HG02763 (cell line): ENCODE results near the gene PLK4.
"Not testable (repeated sequence)": the region's sequence is repeated elsewhere in the genome, so short reads cannot be mapped to it uniquely, and the experiment has no call there.

Experiments
- ATAC-seq: cut with Tn5 transposase; IDR thresholded peaks from one replicate; pipeline ENCODE4 v1.9.1; 2021; ENCODE audit warnings: mild to moderate bottlenecking, moderate library complexity; ENCODE audit not compliant: unreplicated experiment

The PLK4 gene

DNA sequence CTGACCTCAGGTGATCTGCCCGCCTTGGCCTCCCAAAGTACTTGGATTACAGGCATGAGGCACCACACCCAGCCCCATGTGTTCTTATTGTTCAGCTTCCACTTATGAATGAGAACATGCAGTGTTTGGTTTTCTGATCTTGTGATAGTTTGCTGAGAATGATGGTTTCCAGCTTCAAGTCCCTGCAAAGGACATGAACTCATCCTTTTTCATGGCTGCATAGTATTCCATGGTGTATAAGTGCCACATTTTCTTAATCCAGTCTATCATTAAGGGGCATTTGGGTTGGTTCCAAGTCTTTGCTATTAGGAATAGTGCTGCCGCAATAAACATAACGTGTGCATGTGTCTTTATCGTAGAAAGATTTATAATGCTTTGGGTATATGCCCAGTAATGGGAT lies 19.0 kb downstream of the PLK4 start:
- ATAC-seq: not testable (repeated sequence)

DNA sequence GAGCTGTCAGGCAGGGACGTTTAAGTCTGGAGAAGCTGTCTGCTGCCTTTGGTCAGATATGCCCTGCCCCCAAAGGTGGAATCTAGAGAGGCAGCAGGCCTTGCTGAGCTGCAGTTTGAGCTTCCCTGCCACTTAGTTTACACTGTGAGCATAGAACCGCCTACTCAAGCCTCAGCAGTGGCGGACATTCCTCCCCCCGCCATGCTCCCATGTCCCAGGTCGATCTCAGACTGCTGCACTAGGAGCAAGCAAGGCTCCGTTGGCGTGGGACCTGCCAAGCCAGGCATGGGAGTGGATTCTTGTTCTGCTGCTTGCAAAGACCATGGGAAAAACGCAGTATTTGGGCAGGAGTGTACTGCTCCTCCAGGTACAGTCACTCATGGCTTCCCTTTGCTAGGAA lies 24.3 kb downstream of the PLK4 start:
- ATAC-seq: no peak

DNA sequence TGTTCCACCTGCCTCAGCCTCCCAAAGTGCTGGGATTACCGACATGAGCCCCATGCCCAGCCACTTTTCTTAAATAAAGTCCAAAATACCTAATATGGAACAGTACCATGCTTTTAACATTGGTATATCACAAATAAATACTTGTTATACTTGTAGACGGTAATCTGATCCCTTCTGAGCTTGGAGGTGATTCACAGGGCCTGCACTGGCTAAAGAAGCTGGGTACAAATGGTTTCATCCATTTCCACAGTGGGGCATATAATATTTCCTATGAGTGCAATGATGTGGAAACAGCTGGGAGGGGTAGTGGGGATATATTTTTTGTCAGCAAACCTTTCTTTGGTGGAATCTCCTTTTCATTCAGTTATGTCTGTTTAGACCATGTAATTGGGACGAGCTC lies 35.8 kb downstream of the PLK4 start:
- no peak for ATAC-seq

DNA sequence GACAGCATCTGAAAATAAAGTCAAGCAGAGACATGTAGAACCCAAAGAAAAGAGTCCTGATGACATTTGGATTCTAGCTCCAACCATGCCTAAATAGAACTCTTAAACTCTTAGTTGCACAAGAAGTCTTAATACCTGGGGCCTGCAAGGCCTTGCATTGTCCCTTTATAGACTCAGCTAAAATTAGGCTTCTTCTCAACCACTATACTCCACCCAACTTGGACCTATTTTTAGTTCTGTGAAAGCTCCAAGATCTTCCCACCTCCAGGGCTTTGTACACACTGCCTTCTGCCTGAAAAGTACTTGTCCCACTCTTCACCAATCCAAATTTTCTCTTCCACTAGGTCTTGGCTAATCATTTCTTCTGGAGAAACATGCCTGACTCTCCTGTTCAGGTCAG lies 36.5 kb downstream of the PLK4 start:
- no peak for ATAC-seq

DNA sequence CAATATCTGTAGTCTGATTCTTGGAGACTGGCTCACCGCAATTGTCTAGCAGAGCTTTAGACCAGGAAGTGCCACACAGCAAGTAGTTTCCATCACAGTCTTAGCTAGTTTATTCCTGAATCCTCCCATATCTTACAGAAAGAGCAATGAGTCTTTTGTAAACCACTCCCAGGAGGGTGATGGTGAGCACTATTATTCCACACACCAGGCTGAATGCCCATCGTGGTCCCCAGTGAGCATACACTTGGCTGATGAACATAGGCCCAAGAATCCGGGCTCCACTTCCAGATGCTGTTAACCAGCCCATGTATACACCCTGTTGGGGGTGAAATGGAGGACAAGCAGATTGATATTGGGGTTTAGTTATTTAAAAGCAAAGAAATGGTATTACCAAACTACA lies 39.8 kb downstream of the PLK4 start:
- ATAC-seq: no peak

DNA sequence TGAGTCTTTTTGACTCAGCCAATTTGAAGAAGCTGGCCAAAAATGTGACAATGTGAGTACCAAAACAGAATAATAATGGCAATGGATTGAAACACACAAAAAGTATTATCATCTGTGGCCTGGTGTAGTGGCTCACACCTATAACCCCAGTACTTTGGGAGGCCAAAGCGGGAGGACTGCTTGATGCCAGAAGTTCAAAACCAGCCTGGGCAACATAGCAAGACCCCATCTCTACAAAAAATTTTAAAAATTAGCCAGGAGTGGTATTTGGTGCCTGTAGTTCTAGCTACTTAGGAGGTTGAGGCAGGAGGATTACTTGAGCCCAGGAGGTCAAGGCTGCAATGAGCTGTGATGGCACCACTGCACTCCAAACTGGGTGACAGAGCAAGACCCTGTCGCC lies 41.5 kb downstream of the PLK4 start:
- no peak for ATAC-seq

DNA sequence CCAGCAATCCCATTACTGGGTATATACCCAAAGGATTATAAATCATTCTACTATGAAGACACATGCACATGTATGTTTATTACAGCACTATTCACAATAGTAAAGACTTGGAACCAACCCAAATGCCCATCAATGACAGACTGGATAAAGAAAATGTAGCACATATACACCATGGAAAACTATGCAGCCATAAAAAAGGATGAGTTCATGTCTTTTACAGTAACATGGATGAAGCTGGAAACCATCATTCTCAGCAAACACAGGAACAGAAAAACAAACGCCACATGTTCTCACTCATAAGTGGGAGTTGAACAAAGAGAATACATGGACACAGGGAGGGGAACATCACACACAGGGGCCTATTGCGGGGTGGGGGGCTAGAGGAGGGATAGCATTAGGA lies 45.0 kb downstream of the PLK4 start:
- not testable (repeated sequence) for ATAC-seq

DNA sequence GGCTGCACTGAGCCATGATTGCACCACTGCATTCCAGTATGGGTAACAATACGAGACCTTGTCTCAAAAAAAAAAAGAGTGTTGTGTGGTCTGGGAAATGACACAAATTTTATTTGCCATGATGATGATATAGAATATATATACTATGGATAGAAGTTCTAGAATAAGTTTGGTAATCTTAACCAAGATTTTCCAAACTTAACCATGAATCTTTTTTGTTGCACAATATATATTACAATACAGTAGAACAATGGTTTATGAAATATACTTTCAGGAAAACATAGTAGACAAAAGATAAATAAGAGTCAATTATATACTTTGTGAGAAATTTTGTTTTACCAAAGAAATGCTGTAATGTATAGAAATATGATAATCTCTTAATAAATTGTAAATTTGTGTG lies 49.5 kb downstream of the PLK4 start:
- ATAC-seq: no peak

DNA sequence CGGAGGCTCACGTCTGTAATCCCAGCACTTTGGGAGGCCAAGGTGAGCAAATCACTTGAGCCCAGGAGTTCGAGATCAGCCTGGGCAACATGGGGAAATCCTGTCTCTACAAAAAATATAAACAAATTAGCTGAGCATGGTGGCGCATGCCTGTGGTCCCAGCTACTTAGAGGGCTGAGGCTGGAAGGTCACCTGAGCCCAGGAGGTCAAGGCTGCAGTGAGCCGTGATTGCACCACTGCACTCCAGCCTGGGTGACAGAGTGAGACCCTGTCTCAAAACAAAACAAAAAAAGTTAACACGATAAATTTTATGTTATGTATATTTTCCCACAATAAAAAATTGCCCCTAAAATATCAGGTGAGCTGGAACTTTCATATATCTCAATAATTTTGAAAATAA lies 51.1 kb downstream of the PLK4 start:
- ATAC-seq: not testable (repeated sequence)

DNA sequence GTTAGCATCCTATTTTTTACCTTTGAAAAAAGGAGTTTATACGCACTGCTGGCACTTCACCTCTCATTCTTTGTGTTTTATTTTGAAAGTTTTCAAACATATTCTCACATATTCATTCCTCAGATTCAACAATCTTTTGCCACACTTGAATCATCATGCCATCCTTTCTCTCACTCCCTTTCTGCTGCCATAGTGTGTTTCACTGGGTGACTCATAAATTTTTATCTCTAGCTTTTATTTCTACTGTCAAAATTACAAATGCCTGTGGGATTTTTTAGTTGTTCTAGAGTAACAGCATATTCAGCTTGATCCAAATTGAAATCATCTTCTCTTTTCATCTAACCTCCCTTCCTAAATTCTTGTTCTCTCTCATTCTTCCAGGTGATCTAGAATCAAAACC lies 56.3 kb downstream of the PLK4 start:
- ATAC-seq: no peak
